IPS-18c (cell line): ENCODE results near the gene PFKFB4.
A peak's percentile ranks its signal among the peaks of the same experiment; 100 is the strongest.

Source experiments
- H3K4me3 ChIP-seq: 2 replicates; pipeline ENCODE4 v1.7.0; 2013; ENCODE audit warnings: low read depth, mild to moderate bottlenecking, low read length, moderate library complexity; ENCODE audit not compliant: insufficient read depth
- H3K9me3 ChIP-seq: one replicate; pipeline ENCODE4 v1.6.1; 2013; ENCODE audit warnings: mild to moderate bottlenecking, low read length, moderate library complexity; ENCODE audit not compliant: control insufficient read depth, insufficient read depth

Gene PFKFB4

GRCh38 chr3:48519277-48519643 lies 37.3 kb downstream of the PFKFB4 start:
- H3K9me3 ChIP-seq = no peaks in the 10 kb centered on the region
- no peak overlapping the region for H3K4me3 ChIP-seq

DNA sequence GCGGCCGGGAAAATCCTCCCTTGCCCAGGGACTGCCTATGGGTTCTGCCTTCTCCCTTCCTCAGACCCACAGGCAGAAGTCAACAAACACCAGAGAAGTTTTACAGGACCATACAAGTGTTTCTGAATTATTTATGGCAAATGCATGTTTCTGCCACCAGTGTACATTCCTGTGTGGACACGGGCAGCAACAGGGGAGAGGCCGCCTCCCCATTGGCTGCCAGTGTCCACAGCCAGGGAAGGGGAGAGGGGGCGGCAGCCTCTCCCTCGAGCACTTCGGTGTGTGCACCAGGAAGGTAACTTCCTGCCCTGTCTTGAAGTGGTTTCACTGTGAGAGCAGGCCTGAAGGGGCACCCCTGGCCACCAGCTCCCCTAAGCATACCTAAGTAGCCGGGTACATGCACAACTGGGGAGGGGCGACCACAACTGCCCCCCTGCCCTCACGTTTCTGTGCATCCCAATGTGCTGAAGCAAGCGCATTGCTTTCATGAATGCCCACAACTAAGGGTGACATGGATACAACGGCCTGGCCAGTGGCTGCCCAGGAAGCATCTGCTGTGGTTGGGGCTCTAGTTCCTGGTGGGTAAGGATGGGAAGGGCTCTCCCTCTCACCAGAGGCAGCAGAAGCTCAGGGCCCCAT lies 37.8 kb downstream of the PFKFB4 start:
- no peaks in the 10 kb centered on the region for H3K9me3 ChIP-seq
- no peak overlapping the region for H3K4me3 ChIP-seq

DNA sequence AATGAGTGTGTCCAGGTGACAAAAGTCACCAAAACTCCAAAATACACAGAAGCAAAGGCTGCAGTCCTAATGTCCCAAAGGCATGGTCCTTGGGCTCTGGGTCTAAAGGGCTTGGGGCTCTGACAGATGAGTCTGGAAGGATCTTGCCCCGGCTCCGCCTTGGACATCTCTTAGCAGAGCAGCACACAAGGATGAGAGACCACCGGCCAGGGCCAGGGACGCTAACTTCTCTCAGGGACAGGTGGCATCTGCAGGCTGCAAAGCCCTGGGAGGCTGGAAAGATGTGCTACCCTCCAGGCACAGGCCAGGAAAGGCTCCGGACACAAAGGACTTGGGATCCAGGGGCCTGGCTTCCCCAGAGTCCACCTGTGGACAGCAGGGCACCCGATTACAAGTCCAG lies 38.5 kb downstream of the PFKFB4 start:
- Histone ChIP-seq H3K4me3 (no peak overlapping the region), H3K9me3 (no peaks in the 10 kb centered on the region)

GRCh38 chr3:48516571-48516970 lies 40.0 kb downstream of the PFKFB4 start:
- no peak overlapping the region for H3K4me3 ChIP-seq
- no peaks in the 10 kb centered on the region for H3K9me3 ChIP-seq

- no peak overlapping the region for H3K4me3 ChIP-seq
Measured at GRCh38 chr3:48514431-48515227, 42.0 kb downstream of the PFKFB4 start.

GRCh38 chr3:48511551-48511950 lies 45.1 kb downstream of the PFKFB4 start:
- H3K9me3 ChIP-seq = no peaks in the 10 kb centered on the region
- H3K4me3 ChIP-seq = no peak overlapping the region

More at GRCh38 chr3:48514431-48515227, 42.0 kb downstream of the PFKFB4 start:
- no peaks in the 10 kb centered on the region for H3K9me3 ChIP-seq

GRCh38 chr3:48507256-48508061 lies 49.1 kb downstream of the PFKFB4 start:
- Histone ChIP-seq H3K9me3 (no peaks in the 10 kb centered on the region), H3K4me3 (no peak overlapping the region)

DNA sequence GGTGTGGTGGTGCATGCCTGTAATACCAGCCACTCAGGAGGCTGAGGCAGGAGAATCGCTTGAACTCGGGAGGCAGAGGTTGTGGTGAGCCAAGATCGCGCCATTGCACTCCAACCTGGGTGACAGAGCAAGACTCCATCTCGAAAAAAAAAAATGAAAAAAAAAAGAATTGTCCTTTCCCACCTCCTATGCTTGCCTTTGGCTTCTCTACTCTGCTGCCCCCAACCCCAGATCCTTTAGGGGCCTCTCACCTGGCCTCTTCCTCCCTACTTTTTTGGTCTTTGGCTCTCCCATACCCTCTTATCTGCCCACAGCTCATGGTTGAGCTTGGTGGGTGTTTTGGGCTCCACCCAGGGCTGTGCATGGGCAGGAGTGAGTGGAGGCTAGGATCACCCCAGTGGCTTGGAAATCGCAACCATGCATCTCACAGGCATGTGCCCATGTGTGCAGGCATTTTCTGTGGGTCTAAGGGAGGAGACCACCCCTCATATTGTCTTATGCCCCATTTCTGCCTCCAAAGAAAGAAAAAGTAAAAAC lies 50.6 kb downstream of the PFKFB4 start:
- no peak overlapping the region for H3K4me3 ChIP-seq
- H3K9me3 ChIP-seq = no peaks in the 10 kb centered on the region

- Histone ChIP-seq H3K9me3 (no peaks in the 10 kb centered on the region), H3K4me3 (0 out of 2 replicates have a peak overlapping the region, but pooled peaks have one; percentile 89)
Measured at GRCh38 chr3:48505146-48505545, 51.5 kb downstream of the PFKFB4 start.

DNA sequence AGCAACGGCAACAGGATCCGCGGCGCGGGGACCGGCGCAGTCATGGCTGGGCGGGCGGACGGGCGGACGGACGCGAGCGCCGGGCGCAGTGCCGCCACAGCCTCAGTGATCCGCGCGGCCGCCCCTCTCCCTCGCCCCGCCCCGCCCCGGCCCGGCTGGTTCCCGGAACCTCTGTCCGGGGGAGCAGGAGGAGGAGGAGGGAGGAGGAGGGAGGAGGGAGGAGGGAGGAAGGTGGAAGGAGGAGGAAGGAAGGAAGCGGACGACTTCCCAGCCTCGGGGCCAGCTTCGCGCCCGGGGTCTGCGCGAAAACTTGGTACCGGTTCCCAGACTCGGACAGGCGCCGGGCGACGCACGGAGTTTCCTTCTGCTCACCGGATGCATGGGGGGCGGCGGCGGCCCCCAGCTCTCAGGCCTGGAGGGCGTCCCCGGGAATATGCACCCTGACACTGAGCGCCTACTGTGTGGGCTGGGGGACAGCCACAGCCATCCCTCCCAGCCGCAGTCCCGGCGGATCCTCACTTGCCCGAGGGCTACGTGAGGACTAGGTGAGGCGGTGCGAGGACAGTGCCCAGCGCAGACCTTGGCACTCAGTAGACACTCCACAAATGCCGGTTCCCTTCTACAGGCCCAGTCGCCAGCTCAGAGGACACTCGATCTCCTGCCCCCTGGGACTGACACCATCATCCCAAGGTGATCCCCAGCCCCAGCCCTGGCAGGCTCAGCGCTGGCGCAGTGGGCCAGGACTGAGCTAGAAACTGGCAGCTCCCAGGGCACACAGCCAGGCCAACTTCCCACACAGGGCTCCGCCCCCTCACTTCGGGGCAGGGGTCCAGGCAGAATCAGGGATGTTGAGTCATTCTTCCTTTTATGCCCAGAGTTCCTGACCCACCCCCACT lies 52.3 kb downstream of the PFKFB4 start, which contains the start of gene SHISA5:
SHISA5 (minus strand) TSS at position 124 of the 896 bp plus-strand sequence; CDS start at position 44, 80 bp downstream.
- Histone ChIP-seq H3K9me3 (no peaks in the 10 kb centered on the region), H3K4me3 (peak within 1 kb of the TSS; percentile 89)

GRCh38 chr3:48503401-48504050 lies 53.1 kb downstream of the PFKFB4 start:
- Histone ChIP-seq H3K4me3 (peak overlapping the region; percentile 89), H3K9me3 (no peaks in the 10 kb centered on the region)

DNA sequence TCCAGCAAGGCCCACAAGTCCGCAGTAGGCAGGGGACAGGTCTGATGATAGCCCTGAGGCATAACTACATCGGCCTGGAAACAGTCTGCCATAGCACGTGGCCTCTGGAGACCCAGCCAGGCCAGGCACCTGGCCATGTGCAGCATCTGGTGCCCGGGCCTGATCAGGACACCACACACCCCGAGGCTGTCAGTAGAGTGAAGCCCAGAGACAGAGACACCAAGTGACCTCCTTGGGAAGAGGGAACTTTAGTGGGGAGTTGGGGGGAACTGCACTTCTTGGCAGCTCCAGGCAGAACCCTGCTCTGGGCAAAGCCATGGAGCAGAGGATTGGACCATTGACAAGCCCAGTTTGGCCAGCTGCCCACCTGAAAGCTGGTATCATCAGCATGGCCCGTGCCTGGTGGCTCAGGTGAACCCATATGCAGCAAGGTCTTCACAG lies 53.9 kb downstream of the PFKFB4 start:
- Histone ChIP-seq H3K9me3 (no peaks in the 10 kb centered on the region), H3K4me3 (peak overlapping the region; percentile 89)

DNA sequence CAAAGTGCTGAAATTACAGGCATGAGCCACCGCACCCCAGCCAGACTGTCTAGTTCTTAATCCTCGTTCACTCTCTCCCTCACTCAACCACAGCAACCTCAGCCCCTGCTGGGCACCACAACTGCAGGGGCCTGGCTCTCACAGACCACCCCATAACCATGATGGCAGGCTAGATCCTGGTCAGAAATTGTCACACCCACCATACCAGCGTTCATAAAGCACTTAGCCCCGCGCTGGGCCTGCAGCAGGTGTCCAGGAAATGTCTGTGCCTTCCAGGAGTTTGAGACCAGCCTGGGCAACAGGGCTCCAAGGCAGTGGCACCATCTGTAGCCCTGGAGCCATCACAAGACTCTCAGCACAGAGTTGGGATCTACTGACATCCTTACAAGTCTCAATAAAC lies 54.5 kb downstream of the PFKFB4 start:
- H3K9me3 ChIP-seq = no peaks in the 10 kb centered on the region

GRCh38 chr3:48501196-48501595 lies 55.4 kb downstream of the PFKFB4 start:
- no peaks in the 10 kb centered on the region for H3K9me3 ChIP-seq
- H3K4me3 ChIP-seq = no peak overlapping the region

More for the DNA sequence above, 54.5 kb downstream of the PFKFB4 start:
- H3K4me3 ChIP-seq = no peak overlapping the region

DNA sequence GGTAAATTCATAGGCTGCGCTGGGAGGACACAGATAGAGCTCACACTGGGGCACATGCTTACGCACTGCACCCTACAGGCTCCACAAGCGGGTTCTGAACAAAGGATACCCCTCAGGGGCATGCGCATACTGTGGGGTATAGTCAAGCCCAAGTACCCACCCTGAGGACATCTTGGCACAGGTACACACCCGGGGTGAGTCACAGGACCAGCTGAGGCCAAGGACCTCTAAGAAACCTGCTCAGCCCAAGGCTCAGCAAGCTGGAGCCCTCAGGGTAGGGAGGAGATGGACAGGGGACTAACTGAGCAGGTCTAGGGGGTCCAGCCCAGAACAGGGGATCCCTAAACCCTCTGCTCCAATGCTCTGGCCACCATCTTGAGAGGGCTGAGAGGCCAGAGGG lies 55.9 kb downstream of the PFKFB4 start:
- no peak overlapping the region for H3K4me3 ChIP-seq
- no peaks in the 10 kb centered on the region for H3K9me3 ChIP-seq

- H3K4me3 ChIP-seq = no peak overlapping the region
- peaks cover 2% of the 10 kb centered on the region for H3K9me3 ChIP-seq
Measured at GRCh38 chr3:48493203-48493501, 63.5 kb downstream of the PFKFB4 start.
